H1 (cell line): ENCODE results near the gene LCLAT1. TPM values are rescaled to one million over a fixed set of nuclear protein-coding genes. Genes with fewer than 3 reads are reported as not detected.

ENCODE experiments used
- E2F6 ChIP-seq: IDR thresholded peaks from 2 replicates; pipeline ENCODE4 v1.6.1; 2012; ENCODE audit warnings: inconsistent platforms
- EGR1 ChIP-seq: IDR thresholded peaks from 2 replicates; pipeline ENCODE4 v1.6.1; 2011; ENCODE audit warnings: low read depth, low read length, borderline replicate concordance
- polyA plus RNA-seq, 7 experiments: library from polyadenylated mRNA; depleted of rRNA in 3 of 7; stranded (reverse) in 5 of 7; unstranded in 2 of 7; fragments of >200 nt in 5 of 7; fragments of 200-250 nt in 2 of 7; gene quantifications; 1 replicate in 5 of 7; 2 replicates in 1 of 7; 4 replicates in 1 of 7; pipeline versions ENCODE4 v1.2.1 to v1.2.3, GENCODE V29; 2011 to 2013; ENCODE audit warnings: missing spikeins in 2 of 7, mixed read lengths in 2 of 7
- total RNA-seq: library from RNA; stranded (reverse); fragmentation: NEBNext Ultra II Directional; extraction: Animal tissue kit (Norgen Biotek cat#: 25700); gene quantifications from 2 replicates; pipeline ENCODE4 v1.2.1, GENCODE V29; 2021
- TF ChIP-seq, protein P1 (sequence below): IDR thresholded peaks from 2 replicates; pipeline ENCODE4 v1.6.1; 2011; ENCODE audit warnings: low read depth, mild to moderate bottlenecking, low read length; ENCODE audit not compliant: insufficient read depth
- TF ChIP-seq, protein P2 (sequence below): fragments of 300-600 bp; sonication (generic); IDR thresholded peaks from 2 replicates; pipeline ENCODE4 v1.7.1; 2012; ENCODE audit warnings: low read length, moderate library complexity, mild to moderate bottlenecking, inconsistent platforms; ENCODE audit not compliant: insufficient replicate concordance

LCLAT1 gene
- total and polyA plus RNA-seq, 2 of the 8 experiments (the other 6 are each of a cell fraction or from before 2014, with no cell fraction given) = 7.6 to 22.0 TPM

GRCh38 chr2:30433541-30434299, 13.3 kb upstream of the LCLAT1 start (continued):
- no peak for TF ChIP-seq E2F6
- TF ChIP-seq, protein P1, sequence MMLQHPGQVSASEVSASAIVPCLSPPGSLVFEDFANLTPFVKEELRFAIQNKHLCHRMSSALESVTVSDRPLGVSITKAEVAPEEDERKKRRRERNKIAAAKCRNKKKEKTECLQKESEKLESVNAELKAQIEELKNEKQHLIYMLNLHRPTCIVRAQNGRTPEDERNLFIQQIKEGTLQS = no peak
- TF ChIP-seq EGR1 = no peak
- TF ChIP-seq, protein P2, sequence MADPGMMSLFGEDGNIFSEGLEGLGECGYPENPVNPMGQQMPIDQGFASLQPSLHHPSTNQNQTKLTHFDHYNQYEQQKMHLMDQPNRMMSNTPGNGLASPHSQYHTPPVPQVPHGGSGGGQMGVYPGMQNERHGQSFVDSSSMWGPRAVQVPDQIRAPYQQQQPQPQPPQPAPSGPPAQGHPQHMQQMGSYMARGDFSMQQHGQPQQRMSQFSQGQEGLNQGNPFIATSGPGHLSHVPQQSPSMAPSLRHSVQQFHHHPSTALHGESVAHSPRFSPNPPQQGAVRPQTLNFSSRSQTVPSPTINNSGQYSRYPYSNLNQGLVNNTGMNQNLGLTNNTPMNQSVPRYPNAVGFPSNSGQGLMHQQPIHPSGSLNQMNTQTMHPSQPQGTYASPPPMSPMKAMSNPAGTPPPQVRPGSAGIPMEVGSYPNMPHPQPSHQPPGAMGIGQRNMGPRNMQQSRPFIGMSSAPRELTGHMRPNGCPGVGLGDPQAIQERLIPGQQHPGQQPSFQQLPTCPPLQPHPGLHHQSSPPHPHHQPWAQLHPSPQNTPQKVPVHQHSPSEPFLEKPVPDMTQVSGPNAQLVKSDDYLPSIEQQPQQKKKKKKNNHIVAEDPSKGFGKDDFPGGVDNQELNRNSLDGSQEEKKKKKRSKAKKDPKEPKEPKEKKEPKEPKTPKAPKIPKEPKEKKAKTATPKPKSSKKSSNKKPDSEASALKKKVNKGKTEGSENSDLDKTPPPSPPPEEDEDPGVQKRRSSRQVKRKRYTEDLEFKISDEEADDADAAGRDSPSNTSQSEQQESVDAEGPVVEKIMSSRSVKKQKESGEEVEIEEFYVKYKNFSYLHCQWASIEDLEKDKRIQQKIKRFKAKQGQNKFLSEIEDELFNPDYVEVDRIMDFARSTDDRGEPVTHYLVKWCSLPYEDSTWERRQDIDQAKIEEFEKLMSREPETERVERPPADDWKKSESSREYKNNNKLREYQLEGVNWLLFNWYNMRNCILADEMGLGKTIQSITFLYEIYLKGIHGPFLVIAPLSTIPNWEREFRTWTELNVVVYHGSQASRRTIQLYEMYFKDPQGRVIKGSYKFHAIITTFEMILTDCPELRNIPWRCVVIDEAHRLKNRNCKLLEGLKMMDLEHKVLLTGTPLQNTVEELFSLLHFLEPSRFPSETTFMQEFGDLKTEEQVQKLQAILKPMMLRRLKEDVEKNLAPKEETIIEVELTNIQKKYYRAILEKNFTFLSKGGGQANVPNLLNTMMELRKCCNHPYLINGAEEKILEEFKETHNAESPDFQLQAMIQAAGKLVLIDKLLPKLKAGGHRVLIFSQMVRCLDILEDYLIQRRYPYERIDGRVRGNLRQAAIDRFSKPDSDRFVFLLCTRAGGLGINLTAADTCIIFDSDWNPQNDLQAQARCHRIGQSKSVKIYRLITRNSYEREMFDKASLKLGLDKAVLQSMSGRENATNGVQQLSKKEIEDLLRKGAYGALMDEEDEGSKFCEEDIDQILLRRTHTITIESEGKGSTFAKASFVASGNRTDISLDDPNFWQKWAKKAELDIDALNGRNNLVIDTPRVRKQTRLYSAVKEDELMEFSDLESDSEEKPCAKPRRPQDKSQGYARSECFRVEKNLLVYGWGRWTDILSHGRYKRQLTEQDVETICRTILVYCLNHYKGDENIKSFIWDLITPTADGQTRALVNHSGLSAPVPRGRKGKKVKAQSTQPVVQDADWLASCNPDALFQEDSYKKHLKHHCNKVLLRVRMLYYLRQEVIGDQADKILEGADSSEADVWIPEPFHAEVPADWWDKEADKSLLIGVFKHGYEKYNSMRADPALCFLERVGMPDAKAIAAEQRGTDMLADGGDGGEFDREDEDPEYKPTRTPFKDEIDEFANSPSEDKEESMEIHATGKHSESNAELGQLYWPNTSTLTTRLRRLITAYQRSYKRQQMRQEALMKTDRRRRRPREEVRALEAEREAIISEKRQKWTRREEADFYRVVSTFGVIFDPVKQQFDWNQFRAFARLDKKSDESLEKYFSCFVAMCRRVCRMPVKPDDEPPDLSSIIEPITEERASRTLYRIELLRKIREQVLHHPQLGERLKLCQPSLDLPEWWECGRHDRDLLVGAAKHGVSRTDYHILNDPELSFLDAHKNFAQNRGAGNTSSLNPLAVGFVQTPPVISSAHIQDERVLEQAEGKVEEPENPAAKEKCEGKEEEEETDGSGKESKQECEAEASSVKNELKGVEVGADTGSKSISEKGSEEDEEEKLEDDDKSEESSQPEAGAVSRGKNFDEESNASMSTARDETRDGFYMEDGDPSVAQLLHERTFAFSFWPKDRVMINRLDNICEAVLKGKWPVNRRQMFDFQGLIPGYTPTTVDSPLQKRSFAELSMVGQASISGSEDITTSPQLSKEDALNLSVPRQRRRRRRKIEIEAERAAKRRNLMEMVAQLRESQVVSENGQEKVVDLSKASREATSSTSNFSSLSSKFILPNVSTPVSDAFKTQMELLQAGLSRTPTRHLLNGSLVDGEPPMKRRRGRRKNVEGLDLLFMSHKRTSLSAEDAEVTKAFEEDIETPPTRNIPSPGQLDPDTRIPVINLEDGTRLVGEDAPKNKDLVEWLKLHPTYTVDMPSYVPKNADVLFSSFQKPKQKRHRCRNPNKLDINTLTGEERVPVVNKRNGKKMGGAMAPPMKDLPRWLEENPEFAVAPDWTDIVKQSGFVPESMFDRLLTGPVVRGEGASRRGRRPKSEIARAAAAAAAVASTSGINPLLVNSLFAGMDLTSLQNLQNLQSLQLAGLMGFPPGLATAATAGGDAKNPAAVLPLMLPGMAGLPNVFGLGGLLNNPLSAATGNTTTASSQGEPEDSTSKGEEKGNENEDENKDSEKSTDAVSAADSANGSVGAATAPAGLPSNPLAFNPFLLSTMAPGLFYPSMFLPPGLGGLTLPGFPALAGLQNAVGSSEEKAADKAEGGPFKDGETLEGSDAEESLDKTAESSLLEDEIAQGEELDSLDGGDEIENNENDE = no peak
